Small intestine (tissue), 7 donors: Measurements from ENCODE around the gene RTL10. TPM values are rescaled to one million over a fixed set of nuclear protein-coding genes. Genes with fewer than 3 reads are reported as not detected.

Experiments used
- DNase-seq, 2 donors: peaks; one replicate each; pipeline versions ENCODE4 v3.0.0 to v3.0.0-alpha.2; 2013
- FAIRE-seq: peaks from 2 replicates; lab custom pipeline; 2012; peaks lifted over from hg19 to GRCh38; lab: Jason Lieb, UNC
- H3K27ac ChIP-seq, 3 donors: one replicate each; pipeline ENCODE4 v1.5.1; 2013; ENCODE audit warnings: low read length in 2 of 3, mild to moderate bottlenecking in 2 of 3, control low read depth in 1 of 3, inconsistent platforms in 1 of 3, low read depth in 1 of 3, moderate library complexity in 1 of 3
- H3K27me3 ChIP-seq, 3 donors: one replicate each; pipeline ENCODE4 v1.6.1; 2013; ENCODE audit warnings: low read length in 3 of 3, inconsistent platforms in 1 of 3; ENCODE audit not compliant: control insufficient read depth in 3 of 3, insufficient read depth in 3 of 3
- H3K36me3 ChIP-seq, 3 donors: one replicate each; pipeline ENCODE4 v1.6.1; 2013; ENCODE audit warnings: low read length in 3 of 3, inconsistent platforms in 1 of 3, low read depth in 1 of 3, mild to moderate bottlenecking in 1 of 3, moderate library complexity in 1 of 3; ENCODE audit not compliant: control insufficient read depth in 3 of 3, insufficient read depth in 2 of 3
- H3K4me1 ChIP-seq, 3 donors: one replicate each; pipeline ENCODE4 v1.6.1; 2013; ENCODE audit warnings: low read length in 2 of 3, inconsistent platforms in 1 of 3, low read depth in 1 of 3, mild to moderate bottlenecking in 1 of 3, moderate library complexity in 1 of 3; ENCODE audit not compliant: control insufficient read depth in 3 of 3, insufficient read depth in 2 of 3
- H3K4me3 ChIP-seq, 3 donors: one replicate each; pipeline ENCODE4 v1.5.1; 2013; ENCODE audit warnings: low read length in 3 of 3, control low read depth in 1 of 3, inconsistent platforms in 1 of 3, low read depth in 1 of 3, mild to moderate bottlenecking in 1 of 3, moderate library complexity in 1 of 3
- H3K9me3 ChIP-seq, 2 donors: one replicate each; pipeline ENCODE4 v1.6.1; 2013; ENCODE audit warnings: low read depth in 1 of 2, low read length in 1 of 2; ENCODE audit not compliant: control insufficient read depth in 2 of 2, insufficient read depth in 1 of 2
- WGBS, 3 donors: extraction: QIAGEN DNeasy Blood & Tissue Kit; methylation state at CpG; one replicate each; pipeline ENCODE4 v1.1.7; 2013; 5-methylcytosine and 5-hydroxymethylcytosine counted together
- polyA plus RNA-seq, 4 donors: library from polyadenylated mRNA; stranded (reverse) in 3 of 4; unstranded in 1 of 4; fragments of 200-250 nt in 3 of 4; fragments of 120-200 nt in 1 of 4; gene quantifications; one replicate each; pipeline versions ENCODE4 v1.2.1 to v1.2.3, GENCODE V29; 2013
- donor health status: healthy with polysubstance abuse.
- donor health status: control.
- donor health status: control.
- donor health status: Bipolar disorder and iron deficiency.
- donor health status: healthy.

Gene RTL10
- polyA plus RNA-seq, 4 donors = 9.7 to 30.6 (median 22.3) TPM

DNA sequence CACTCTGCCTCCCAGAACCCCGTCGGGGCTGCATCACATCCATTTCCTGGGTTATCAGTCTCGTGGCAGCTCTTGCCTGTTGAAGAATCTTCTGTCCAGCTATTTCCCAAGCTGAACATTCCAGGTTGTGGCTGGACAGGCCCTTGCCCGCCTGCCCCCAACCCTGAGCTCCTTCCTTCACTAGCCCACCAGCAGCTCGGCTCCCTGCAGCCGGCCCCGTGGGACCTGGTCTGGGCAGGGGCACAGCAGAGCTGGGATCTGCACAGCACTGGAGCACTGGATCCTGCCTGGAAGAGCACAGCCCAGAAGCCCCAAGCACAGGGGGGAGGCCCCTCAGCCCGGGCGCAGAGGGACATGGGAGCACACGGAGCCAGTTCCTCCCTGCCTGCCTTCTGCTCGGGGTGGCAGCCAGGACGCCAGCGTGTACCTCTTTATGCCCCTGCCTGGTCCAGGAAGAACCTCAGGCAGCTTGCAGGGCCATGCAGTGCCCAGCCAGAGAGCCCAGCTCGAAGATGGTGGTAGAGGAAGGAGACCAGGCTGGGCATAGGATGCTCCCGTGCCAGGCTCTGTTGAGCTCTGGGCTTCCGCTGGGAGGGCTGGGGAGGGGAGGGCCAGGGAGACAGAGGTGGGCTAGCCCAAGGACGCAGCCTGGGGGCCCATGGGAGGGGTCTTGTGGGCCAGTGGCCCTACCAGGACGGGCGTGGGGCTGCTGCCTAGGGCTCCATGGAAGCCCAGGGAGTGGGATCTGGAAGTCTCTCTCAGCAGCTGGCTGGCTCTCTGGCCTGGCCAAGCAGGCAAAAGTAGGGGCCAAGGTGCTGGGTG lies 16.6 kb upstream of the RTL10 start:
- H3K36me3 ChIP-seq = peaks cover 0 to 20% (median 0%) of the 10 kb centered on the region in 3 donors
- H3K27me3 ChIP-seq = no peaks in the 10 kb centered on the region
- 74 to 81% (median 75%) methylated on average over 19 of the region's 19 CpGs for WGBS, 3 donors
- no peak for DNase-seq
- no peaks in the 10 kb centered on the region for H3K4me1 ChIP-seq
- no peaks in the 10 kb centered on the region for H3K9me3 ChIP-seq
- FAIRE-seq = no peak
- H3K4me3 ChIP-seq = no peak overlapping the region
- H3K27ac ChIP-seq = no peak overlapping the region

DNA sequence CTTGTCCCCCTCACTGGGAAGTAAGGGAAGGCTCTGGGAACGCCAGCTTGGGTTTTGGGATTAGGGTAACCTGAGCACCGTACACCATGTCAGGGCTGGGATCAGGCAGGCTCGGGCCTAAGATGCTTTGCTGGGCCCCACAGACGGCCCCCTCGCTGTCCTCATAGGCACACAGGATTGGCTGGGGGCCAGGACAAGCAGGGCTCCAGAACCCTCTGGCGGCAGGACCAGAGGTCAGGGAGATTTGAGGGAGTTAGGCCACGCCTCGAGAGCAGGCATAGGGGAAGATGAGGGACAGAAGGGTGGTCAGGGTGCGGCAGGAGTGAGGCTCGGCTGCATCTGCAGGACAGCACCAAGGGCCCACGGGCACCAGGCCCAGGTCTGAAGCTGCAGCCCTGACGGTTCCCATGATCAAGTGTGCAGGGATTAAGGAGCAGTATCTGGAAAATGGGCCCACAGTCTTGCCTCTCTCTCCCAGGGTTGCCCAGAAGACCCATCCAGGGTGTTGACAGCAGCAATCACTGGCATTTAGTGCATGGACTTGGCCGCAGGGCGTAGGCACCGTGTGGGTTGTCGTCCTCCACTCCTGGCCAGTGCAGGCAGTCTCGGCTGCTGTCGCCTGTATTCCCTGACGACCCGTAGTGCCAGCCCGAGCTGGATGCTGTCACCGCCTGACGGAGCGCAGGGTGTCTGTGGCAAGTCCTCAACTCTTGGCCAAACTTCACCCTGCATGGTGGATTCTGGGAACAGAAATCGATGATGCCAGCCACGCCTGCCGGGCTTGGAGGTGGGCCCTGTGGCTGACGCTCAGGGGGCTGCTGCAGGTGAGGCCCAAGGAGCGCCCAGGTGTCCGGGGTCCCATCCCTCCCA lies 15.7 kb upstream of the RTL10 start:
- Histone ChIP-seq H3K27ac (no peak overlapping the region), H3K4me1 (no peaks in the 10 kb centered on the region), H3K4me3 (no peak overlapping the region), H3K36me3 (peaks cover 0 to 14% (median 0%) of the 10 kb centered on the region in 3 donors), H3K9me3 (no peaks in the 10 kb centered on the region), H3K27me3 (no peaks in the 10 kb centered on the region)
- FAIRE-seq (no peak), DNase-seq (no peak)
- WGBS, 3 donors = 74 to 84% (median 75%) methylated on average over 29 to 30 of the region's 30 CpGs

DNA sequence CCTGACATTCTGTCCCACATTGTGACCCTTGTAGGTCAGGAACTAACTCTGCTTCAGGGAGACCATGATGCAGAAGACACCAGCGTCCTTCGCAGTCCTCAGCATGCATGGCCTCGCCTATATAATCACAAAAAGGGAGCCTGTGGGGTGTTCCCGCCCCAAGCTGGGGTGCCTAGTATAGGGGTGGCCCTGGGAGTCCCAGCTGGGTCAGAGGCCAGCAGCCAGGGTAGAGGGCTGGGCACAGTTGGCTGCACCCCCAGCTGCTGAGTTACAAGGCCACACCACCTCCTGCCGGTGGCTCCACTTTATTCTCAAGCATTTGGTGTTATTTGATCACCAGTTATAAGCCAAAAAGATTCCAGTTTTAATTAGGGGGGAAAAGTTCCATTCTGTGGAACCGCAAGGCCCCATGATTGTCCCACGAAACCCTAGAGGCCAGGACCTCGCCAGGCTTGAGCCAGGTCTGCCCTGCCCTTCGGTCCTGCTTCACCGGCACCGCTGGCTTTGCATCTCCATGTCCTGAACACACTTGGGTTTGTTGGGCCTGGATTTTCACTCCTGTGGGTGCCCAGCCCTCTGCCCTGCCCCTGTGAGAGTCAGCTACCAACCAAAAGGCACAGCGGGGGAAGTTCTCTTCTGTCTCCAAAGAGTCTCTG lies 15.0 kb upstream of the RTL10 start:
- Histone ChIP-seq H3K4me1 (no peaks in the 10 kb centered on the region), H3K27ac (no peak overlapping the region), H3K27me3 (no peaks in the 10 kb centered on the region), H3K4me3 (no peak overlapping the region), H3K36me3 (peaks cover 0 to 8% (median 0%) of the 10 kb centered on the region in 3 donors), H3K9me3 (no peaks in the 10 kb centered on the region)
- 65 to 84% (median 69%) methylated on average over 12 of the region's 12 CpGs for WGBS, 3 donors
- DNase-seq (no peak), FAIRE-seq (no peak)

DNA sequence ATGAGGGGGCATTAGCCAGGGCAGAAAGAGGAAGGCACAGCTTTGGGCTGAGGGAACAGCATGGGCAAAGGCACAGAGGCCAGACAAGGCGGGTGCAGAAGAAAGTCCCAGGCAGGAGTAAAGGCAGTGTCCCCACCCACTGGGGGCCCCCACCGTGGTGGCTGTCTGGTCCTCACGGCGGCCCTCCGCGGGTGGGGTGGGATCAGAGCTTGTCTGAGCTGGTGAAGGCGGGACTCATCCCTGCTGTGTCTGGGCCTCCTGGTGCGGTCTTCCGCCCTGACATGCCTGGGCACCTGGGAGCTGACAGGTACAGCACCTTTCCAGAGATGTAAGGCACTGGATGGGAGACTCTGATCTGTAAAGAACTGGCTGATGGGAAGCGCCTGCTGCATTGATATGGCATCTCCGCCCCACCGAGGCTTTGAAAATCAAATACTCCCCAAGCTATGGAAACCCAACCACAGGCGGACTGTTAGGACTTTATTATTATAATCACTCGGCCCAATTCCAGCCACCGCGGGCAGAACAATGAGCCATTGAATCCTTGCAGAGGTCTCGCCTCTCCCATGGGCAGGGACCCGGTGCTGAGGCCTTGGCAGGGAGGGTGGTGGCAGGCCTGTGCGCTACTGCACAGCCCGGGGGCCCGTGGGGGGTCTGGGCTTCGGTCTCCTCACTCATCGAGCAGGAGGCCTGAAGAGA lies 14.2 kb upstream of the RTL10 start:
- no peak overlapping the region for H3K4me3 ChIP-seq
- no peak overlapping the region for H3K27ac ChIP-seq
- H3K36me3 ChIP-seq = peaks cover 0 to 3% (median 0%) of the 10 kb centered on the region in 3 donors
- no peaks in the 10 kb centered on the region for H3K9me3 ChIP-seq
- FAIRE-seq (no peak), DNase-seq (peak in 1 of 2 donors; percentile 35)
- 21 to 63% (median 44%) methylated on average over 23 of the region's 23 CpGs for WGBS, 3 donors
- H3K27me3 ChIP-seq = no peaks in the 10 kb centered on the region
- H3K4me1 ChIP-seq = no peaks in the 10 kb centered on the region

DNA sequence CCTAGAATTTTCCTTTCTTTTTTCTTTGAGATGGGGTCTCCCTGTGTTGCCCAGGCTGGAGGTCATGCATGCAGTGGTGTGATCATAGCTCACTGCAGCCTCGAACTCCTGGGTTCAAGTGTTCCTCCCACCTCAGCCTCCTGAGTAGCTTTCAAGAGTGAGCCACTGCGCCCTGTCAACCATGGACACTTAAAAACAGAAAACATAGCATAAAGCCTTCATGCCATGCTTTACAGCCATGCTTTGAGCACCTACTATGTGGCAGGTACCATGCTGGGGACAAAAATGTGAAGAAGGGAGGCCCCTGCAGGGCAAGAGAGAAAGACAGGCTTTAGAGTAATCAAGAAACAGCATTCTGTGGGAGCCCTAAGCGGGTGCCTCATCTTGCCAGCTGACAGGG lies 13.7 kb upstream of the RTL10 start:
- FAIRE-seq = no peak

DNA sequence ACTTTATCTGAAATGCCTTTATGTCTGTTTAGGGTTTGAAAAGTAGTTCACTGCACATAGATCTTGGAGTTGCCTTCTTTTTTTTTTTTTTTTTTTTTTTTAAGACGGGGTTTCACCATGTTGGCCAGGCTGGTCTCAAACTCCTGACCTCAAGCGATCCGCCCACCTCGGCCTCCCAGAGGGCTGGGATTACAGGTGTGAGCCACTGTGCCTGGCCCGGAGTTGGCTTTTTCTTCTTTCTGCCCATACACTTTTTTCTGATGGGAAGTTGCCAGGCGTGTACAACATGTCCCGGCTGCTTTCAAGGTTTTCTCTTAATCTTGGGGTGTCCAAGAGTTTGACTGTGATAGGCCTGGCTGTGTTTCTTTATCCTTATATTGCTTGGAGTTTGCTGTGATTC lies 12.9 kb upstream of the RTL10 start:
- DNase-seq = no peak
- Histone ChIP-seq H3K27ac (no peak overlapping the region), H3K9me3 (no peaks in the 10 kb centered on the region), H3K27me3 (no peaks in the 10 kb centered on the region), H3K36me3 (no peaks in the 10 kb centered on the region), H3K4me3 (no peak overlapping the region), H3K4me1 (no peaks in the 10 kb centered on the region)
- WGBS, 3 donors = 78 to 91% (median 84%) methylated on average over 6 to 7 of the region's 7 CpGs
- FAIRE-seq = no peak

More for the DNA sequence above, 13.7 kb upstream of the RTL10 start:
- H3K9me3 ChIP-seq = no peaks in the 10 kb centered on the region
- H3K36me3 ChIP-seq = no peaks in the 10 kb centered on the region
- no peaks in the 10 kb centered on the region for H3K27me3 ChIP-seq
- DNase-seq = no peak
- no peak overlapping the region for H3K4me3 ChIP-seq
- WGBS, 3 donors = 77 to 91% (median 81%) methylated on average over 3 of the region's 3 CpGs
- H3K4me1 ChIP-seq = no peaks in the 10 kb centered on the region
- H3K27ac ChIP-seq = no peak overlapping the region

DNA sequence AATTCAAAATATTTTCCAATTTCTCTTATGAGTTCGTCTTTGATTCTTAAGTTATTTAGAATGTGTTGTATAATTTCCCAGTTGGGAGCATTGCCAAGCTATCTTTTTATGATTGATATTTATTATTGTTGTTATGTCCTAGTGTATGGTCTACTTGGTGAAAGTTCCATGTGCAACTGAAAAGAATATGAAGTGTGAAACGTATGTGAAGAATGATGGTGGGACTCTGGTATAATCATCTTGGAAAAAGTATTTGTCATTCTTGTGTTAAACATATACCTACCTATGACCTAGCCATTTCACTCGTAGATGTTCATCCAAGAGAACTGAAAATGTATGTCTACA lies 12.0 kb upstream of the RTL10 start:
- Histone ChIP-seq H3K36me3 (no peaks in the 10 kb centered on the region), H3K4me1 (no peaks in the 10 kb centered on the region), H3K27me3 (no peaks in the 10 kb centered on the region), H3K27ac (no peak overlapping the region), H3K9me3 (no peaks in the 10 kb centered on the region), H3K4me3 (no peak overlapping the region)
- DNase-seq = no peak
- FAIRE-seq = no peak
- WGBS, 3 donors = 80 to 84% (median 83%) methylated on average over 3 of the region's 3 CpGs
